Activated CD4-positive, CD25-positive, alpha-beta regulatory T cell treated with anti-CD3 and anti-CD28 coated beads, Interleukin-2, amount 50 U/mL, for 24 hours (primary cell): ENCODE data around the gene FAM200A.
"Not testable (repeated sequence)": the region's sequence is repeated elsewhere in the genome, so short reads cannot be mapped to it uniquely, and the experiment has no call there.

ENCODE experiments used
- ATAC-seq, 2 donors: fragments of 150-1000 bp; cut with Tn5 transposase; one replicate each; pipeline ENCODE4 v1.10.0; 2021; ENCODE audit warnings: mild to moderate bottlenecking in 1 of 2, moderate library complexity in 1 of 2

Gene FAM200A

DNA sequence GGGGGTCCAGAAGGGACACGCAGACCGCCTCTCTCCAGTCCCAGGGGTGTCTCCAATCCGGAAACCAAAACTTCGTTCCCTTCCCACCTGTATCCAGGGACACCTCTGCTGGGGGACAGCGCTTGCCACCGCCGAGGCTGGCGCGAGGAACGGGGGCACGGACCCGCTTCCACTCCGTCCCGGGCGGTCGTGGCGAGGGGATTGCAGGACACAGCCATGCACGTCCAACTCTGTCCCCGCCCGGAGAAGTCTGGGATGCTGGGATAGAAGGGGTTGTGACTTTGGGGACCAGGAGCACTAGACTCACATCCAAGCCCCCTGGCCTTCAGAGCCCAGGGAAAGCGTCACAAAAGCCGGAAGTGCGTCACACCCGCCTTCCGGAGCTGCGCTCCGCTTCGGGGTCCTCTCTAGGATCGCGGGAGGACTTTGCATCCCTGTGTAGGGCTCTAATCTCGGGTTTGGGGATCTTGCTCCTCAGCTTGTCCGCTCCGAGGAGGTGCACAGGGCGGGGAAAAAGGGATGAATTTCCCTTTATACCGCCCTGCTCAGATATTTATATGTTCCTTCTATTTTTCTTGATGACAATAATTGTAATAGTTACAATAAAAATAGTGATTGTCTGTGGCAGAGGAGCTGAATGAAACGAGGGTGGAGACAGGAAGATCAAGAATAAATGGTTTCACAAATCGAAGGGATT is at the start of gene FAM200A:
FAM200A (minus strand) TSS at position 348 of the 697 bp plus-strand sequence. CDS start 3,707 bp downstream, outside the sequence.
- peak; percentile 100 for ATAC-seq

DNA sequence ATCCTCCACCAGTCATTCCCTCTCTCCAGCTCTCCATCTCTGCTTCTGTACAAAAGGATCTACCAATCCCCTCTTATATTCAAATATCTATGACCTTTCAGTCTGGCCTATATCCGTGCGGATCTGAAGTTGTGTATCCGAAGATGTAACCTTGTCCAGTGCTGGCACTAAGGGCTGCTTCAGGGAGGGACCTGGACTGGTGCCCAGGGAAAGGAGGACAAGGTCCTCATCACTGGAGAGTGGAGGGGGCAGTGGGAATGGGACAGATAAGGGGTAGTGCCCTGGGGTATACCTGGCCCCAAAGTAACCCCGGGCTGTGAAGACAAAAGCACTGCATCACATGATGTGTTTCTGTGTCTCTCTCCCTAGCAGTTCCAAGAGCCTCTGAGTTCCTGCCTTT is 47.9 kb upstream of the FAM200A start:
- no peak for ATAC-seq

DNA sequence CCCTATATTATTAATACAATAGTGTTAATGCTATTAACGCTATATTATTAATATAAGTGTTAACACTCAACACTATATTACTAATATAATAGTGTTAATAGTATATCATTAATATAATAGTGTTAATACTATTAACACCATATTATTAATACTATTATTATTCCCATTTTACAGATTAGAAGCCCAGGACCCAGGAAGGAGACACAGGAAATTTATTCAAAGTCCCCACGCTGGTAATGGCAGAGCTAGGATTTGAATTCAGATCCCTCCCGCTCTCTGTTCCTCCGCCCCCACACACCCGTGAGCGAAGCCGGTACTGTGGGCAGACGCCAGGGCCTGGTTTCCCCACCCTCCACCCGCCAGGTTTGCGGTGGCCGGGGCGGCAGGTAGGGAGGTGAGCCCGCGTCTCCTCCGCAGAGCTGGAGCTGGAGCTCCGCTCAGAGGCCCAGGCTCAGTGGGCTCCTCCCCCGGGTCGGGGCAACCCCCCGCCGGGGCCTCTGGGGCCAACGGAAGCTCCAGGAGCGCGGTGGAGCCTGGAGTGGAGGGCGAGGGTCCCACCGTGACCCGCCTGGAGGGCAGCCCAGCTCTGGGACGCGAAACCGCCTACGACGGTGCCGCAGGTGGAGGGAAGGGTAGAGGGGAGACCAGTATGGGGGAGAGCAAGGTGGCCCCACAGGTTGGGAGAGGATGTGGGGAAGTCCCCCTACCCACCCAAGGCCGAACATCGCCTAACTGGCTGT is 46.0 kb upstream of the FAM200A start, which contains the start of gene TMEM225B:
TMEM225B (plus strand) TSS at position 506 of the 740 bp plus-strand sequence. CDS start 6,122 bp downstream, outside the sequence.
- no peak for ATAC-seq

DNA sequence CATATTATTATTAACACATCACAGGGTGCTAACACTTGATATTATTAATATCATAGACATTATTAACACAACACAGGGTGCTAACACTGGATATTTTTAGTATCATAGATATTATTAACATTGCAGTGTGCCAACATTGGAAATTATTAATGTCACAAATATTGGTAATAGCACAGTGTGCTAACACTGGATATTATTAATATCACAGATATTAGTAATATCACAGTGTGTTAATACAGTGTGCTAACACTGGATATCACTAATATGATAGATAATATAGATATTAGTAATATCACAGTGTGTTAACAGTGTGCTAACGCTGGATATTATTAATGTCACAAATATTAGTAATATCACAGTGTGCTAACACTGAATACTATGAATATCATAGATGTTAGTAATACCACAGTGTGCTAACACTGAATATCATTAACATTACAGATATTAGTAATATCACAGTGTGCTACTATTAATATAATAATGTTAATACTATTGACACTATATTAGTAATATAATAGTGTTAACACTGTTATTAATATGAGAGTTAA is 44.6 kb upstream of the FAM200A start:
- ATAC-seq, result peak; percentile 19 to 27

DNA sequence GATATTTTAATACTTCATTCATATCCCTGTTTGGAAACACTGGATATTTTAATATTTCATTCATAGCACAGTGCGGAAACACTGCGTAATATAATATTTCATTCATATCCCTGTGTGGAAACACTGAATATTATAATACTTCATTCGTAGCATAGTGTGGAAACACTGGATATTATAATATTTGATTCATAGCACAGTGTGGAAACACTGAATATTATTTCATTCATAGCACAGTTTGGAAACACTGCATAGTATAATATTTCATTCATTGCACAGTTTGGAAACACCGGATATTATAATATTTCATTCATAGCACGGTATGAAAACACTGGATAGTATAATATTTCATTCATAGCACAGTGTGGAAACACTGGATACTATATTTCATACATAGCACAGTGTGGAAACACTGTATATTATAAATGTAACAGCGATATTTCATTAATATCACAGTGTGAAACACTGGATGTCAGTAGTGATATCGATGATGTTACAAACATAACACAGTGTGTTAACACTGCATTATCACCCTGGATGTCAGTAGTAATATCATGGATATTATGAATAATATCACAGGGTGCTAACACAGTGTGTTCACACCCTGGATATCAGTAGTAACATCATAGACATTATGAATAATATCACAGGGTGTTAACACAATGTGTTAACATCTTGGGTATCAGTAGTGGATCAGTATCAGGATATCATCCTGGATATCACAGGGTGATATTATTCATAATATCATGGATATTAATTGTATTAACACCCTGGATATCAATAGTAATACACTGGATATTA is 43.2 kb upstream of the FAM200A start:
- peak; percentile 65 to 68 for ATAC-seq

DNA sequence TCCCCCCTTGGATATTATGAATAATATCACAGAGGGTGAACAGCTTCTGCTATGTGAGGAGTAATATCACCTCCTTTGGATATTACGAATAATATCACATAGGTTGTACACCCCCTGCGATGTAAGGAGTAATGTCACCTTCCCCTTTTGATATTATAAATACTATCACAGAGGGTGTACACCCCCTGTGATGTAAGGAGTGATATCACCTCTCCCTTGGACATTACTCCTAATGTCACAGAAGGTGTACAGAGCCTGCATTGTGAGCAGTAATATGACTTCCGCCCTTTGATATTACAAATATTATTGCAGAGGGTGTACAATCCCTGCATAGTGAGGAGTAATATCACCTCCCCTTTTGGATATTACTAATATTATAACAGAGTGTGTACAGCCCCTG is 37.0 kb upstream of the FAM200A start:
- ATAC-seq, result no peak

DNA sequence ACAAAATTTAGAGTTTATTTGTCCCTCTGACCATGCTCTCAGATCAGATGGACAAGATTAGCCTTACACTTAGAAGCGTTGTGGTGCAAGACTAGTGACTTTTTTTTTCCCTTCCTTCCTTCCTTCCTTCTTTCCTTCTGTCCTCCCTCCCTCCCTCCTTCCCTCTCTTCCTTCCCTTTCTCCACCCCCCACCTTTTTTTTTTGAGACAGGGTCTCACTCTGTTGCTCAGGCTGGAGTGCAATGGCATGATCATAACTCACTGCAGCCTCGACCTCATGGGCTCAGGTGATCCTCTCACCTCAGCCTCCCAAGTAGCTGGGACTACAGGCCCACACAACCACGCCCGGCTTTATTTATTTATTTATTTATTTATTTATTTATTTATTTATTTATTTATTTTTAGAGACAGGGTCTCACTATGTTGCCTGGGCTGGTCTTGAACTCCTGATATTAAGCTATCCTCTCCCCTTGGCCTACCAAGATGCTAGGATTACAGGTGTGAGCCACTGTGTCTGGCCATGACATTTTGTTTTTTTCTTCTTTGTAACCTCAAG is 28.9 kb upstream of the FAM200A start:
- not testable (repeated sequence) for ATAC-seq

DNA sequence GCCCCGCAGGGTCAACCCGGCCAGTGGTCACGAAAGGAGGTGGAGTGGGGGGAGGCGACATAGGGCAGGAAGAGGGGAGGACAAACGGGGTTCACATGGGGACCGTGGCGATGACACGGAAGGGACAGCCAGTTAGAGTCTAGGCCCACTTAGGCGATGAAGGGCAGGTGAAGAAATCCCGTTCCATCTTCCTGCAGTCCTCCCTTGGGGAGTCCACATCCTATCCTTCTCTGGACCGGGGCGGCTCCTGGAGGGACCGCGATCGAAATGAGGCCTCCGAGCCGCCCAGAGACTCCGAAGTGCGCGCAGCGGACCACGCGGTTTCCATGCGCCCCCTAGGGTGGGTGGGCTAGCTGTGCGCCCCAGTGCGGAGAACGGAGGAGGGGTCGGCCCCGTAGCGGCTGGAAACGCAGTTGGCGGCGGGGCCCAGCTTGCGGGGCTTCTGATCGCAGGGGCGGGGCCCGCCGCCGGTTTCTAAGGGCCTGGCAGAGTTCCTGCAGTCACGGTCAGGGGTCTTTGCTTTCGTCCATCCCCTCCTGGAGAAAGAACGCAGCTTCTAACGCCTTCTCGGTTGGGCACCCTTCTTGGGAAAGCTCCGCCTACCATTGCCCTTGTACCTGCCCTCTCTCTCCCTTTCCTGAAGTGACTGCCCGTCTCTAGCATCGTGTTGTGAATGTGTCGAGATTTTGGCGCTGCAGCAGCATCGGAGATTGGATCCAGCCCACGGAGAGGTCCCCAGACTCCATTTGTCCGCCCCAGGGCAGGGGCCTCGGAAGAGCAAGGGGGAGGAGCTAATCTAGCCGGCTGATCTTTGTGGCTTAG is 28.3 kb upstream of the FAM200A start:
- ATAC-seq, result peak; percentile 69 to 77

DNA sequence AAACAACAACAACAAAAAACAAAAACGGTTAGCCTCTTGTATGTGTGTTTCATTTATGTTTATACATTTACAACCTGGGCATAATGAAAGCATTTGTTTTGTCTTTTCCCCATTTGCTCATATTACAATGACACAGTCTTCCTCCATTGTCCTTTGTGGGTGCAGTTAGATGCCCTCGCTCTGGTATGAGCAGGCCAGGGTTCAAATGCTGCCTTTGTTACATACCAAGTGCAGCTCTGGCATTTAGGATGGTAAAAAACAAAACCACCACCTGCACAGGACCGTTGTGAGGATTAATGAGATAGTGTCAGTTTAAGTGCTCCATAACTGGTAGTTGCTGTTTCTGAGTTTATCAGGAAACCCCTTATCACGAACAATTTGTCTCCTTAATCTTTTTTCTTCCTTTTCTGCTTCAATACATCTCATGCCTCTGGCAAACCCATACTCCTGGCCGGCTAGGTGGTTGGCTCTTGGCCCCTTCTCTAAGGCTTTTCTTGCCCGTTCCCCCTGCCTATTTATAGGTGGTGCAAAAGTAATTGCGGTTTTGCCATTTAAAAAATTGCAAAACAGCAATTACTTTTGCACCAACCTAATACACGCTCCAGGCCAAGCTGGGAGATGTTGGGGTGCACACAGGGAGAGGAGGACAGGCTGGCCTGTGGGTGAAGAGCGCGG is 27.5 kb upstream of the FAM200A start:
- no peak for ATAC-seq

DNA sequence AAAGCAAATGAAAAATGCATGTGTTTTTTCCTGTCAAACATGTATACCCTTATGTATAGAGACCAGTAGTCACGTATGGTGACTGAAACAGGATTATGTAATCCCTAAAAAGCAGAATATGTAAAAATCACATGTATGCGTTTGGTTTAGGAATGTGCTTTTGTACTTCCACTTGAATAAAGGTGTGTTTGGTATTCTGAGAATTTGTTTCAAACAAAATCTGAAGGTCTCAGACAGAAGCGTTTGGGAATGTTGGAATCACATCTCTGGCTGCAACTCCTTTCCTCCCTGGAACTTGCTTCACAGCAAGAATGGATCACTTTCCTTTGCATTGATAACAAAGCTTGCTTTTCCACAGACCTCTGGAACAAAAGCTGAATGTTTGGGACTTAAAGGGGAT is 24.3 kb upstream of the FAM200A start:
- no peak for ATAC-seq

DNA sequence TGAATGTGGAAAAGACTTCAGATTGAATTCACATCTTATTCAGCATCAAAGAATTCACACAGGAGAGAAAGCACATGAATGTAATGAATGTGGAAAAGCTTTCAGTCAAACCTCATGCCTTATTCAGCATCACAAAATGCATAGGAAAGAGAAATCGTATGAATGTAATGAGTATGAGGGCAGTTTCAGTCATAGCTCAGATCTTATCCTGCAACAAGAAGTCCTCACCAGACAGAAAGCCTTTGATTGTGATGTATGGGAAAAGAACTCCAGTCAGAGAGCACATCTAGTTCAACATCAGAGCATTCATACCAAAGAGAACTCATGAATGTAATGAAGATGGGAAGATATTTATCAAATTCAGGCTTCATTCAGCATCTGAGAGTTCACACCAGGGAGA is 21.3 kb upstream of the FAM200A start:
- ATAC-seq, result no peak

DNA sequence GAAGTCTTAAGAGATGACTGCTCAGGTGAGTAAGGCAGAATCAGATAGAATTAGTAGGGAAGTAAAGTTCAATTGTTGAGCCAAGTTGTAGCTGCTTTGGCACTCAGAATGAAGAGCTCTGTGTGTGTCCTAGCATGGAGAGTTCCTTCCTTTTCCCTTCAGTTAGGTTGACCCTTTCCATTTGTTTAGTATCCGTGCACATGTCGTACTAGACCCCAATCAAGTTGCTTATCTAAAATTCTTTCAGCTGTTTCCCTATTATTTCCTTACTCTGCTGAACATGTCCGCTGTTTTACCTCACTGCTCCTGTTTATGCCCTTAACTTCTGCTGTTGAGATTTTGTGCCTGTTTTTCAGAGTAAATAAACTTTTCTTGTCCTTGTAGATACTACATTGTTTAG is 19.9 kb upstream of the FAM200A start:
- no peak for ATAC-seq

DNA sequence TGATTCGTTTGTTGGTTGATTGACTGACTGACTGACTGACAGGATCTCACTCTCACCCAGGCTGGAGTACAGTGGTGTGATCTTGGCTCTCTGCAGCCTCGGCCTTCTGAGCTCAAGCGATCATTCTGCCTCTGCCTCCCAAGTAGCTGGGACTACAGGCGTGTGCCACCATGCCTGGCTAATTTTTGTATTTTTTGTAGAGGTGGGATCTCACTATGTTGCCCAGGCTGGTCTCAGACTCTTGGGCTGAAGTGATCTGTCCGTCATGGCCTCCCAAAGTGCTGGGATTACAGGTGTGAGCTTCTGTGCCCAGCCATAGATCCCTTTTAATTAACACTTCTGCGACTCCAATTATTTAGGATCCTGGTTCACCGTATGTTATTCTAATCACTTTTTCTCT is 16.9 kb upstream of the FAM200A start:
- ATAC-seq, result not testable (repeated sequence)

DNA sequence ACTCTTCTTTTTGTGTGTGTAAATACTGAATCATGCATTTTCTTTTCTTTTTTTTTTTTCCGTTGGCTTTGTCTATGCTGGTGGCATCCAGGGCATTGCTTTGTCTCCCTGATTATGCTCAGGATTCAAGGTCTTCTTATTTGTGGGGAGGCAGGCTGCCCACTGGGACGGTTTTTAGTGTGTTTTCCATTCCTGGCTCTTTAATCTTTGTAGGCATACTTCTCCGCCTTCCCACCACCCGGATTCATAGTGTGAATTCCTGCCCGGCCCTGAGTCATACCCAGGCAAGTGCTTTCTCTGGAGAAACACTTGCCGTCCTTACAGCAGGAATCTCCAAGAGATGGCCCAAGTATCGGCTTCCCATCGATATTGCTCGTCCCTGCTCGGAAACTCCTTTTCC is 11.7 kb upstream of the FAM200A start:
- no peak for ATAC-seq

DNA sequence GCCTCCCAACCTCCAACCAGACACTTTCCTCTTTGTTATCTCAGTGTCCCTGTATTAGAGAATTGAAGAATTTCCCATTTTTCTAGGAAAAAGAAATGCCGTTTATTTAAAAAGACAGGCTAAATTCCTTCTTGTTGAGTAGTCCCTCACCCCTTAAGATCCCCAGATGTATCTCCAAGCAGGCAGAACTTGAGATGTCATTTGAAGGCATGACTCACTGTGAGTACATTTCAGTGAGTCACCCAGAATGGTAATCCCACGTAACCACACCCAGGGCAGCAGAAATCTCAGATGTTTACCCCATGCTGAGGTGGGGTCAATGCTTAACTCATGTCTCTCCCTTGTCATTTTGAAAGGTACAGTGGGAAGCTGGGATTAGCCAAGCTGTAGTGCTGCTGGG is 10.9 kb upstream of the FAM200A start:
- ATAC-seq, result peak; percentile 68 to 73

DNA sequence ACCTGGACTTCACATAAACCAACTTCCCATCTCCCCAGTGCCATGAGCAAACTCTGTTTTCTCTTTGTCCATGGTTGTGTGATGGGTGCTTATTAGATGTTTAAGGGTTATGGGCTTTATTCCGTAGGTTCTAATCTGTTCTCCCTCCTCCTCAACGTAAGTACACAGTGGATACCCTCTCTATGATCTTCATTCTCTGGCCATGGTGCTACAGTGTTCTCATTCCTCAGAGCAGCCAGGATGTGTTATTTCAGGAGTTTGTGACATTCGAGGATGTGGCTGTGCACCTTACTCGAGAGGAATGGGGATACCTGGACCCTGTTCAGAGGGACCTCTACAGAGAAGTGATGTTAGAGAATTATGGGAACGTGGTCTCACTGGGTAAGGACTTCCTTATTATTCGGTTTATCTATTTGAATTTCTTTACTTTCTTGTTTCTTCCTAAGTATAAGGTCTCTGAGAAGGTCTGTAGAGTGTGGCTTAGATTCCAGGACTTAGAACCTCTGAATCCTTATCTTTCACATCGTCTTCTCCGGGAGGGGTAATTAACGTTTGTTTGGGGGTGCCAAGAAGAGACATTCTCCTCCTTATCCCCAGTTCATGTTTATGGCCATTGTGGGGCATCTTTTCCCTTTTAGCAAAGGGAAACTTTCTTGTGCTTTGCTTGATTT is 10.3 kb upstream of the FAM200A start:
- no peak for ATAC-seq

DNA sequence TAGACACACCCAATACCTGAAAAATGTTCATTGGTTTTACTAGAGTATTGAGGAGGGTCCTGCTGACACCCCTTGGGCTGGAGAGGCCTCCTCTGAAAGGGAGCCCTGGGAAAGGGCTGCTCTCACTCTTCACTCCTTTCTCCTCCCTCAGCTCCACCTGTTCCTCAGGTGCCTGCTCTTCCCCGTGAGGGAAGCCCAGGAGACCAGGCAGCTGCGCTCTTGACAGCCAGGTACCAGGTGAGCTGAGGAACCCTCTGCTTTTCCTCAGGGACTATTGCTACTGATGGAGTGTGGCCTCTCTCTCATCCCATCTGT is 9.8 kb upstream of the FAM200A start:
- no peak for ATAC-seq

DNA sequence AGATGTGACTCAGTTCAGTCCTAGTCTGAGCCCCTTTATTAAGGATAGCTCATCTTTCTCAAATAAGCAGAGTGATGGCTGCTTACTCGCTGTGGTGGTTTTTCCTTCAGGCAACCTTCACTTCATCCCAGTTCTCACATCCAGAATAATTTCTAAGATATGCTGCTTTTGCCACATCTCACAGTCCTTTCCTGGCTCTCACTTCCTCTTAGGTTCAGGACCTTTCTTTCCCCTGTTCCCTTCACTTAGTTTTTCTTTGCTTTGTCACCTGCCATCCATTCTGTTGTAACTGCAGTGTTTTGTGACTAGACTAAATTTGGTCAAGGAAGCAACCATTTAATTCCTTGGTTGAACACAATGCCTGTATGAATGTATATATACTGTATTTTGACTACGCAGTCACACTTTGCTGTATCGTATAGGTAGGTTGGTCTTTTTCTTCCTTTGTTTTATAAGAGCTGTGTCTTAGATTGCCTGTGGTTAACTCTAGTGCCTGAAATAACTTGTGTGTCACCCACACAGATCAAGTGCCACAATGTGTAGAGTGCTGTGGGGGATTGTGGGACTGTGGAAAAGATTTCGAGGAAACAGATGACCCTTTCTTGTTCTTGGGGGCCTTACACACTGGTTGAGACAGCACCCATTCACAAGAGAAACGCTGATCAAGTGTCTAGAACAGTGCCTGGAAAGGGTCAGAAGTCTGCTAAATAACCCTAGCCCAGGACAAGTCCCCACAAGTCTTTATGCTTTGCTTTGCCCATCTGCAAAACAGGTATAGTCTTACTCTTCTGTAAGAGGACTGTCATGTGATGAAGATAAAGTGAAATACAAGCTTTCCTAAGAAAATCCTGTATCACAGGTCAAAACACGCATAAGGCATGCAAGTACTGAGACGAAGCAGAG is 9.2 kb upstream of the FAM200A start:
- ATAC-seq, result no peak

DNA sequence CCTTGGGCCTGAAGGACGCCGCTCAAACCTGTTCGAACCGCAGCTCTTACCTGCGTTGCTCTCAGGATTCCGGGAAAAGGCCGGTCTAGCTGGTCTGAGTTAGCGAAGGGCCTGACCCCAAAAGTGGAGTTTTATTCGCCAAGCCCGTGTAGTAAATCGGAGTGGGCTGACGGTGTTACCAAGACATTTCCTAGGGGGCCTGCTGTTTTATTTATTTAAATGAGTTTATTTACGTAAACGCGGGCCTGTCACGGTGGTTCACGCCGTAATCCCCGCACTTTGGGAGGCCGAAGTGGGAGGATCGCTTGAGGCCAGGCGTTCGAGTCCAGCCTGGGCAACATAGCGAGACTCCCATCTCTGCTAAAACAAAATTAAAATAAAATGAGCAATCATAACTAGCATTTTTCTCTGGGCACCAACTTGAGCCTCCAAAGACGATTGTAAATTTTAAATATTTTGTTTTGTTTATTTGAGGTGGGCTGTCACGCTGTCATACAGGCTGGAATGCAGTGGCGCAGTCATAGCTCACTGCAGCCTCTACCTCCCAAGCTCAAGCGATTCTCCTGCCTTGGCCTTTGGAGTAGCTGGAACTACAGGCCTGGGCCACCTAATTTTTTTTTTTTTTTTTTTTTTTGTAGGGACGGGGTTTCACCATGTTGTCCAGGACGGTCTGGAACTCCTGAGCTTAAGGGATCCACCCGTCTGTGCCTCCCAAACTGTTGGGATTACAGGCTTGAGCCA is 7.4 kb upstream of the FAM200A start:
- ATAC-seq, result no peak
